T-helper 1 cell treated with Interleukin-12 subunit alpha and Interleukin-12 subunit beta and Interleukin-4 antibody, amounts not matched to agents 30 ng/mL and 1 ng/mL, for 36 hours (primary cell): Measurements from ENCODE around the gene EIF4E3. TPM values are rescaled to one million over a fixed set of nuclear protein-coding genes. Genes with fewer than 3 reads are reported as not detected.

Source experiments
- intact Hi-C: fragments of 100-400 bp; cut with micrococcal nuclease; formaldehyde crosslinking; loops from one replicate; pipeline ENCODE4 v1.15.1; 2024
- total RNA-seq: library from RNA; stranded (reverse); gene quantifications from 2 replicates; pipeline ENCODE4 v1.2.3, GENCODE V29; 2022

EIF4E3 gene
- total RNA-seq, 1 donor from 2014 or later: 64.2 TPM

DNA sequence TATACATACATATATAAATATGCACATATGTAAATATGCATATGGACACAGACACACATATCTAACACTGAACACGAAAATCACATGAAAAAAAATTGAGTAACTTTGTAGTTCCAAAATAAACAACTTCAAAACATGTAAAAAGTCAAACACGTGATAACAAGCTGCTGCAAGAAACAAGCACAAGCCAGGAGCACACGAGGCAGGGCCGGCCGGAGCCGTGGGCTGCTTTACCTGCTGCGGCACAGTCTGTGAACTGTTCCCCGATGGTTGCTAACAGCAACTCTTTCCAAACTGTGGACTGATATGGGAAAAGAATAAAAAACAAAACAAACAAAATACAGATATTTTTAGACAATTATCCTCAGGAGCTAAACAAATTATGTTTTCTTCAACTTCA lies 31.6 kb downstream of the EIF4E3 start:
- intact Hi-C loops: no loop called here

DNA sequence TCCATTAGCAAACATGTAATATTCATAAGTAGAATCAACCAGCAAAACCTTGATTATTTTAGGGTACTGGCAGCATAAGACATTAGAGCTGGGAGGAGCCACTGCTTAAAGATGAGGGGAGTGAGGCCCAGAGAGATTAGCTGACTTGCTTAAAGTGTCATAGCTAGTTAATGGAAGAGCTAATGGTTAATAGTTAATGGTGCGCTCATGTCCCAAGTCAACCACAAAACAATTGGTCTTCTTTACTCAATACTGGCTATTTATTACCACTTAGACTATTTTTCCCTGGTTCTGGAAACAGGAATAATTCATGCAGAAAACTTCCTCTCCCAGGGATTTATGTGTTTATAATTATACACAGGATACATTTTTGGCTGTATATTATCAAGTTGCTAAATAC lies 33.1 kb downstream of the EIF4E3 start:
- intact Hi-C loops: no loop called here

DNA sequence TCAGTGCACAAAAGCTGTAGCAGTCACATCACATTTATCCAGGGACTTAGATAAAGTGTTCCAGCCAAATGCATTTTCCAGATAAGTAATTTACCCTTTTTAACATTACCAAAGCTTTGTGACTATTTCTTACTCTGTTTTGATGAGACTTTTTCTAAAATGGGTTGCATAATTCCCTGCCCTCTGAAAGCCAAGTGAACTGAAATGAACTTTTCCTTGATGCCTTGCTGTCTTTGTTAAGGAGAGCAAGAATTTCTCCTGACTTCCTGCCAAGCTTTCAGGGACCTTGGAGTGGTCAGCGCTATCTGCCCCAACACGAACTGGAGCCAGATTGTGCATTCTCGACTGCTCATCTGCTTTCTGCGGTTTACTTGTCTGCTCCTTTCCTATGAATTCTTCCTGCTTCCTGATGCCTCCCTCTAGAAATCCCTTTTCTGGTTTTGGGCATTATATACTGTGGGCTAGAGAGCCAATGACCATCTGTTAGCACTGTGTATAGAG lies 34.8 kb downstream of the EIF4E3 start:
- intact Hi-C loops: no loop called here

DNA sequence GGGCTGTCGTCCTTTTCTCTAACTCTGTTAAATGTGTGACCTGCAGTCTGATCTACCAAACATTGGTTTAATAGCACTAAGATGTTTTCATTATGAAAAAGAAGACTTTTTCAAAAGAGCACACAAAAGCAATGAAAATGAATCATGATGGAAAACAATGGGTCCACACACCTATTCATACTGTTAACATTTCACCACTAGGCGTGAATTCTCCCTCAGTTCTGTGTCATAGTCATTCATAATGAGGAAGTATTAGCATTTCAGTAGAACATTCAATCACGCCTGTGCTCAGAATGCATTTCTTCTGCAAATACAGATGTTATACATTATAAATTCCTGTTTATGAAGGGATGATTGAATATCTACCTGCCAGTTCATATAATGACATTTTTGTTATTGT lies 35.9 kb downstream of the EIF4E3 start:
- intact Hi-C loops: loop anchor here (10.0 kb wide), 1 partner anchor 684 kb away; no protein-coding TSS in a partner anchor

DNA sequence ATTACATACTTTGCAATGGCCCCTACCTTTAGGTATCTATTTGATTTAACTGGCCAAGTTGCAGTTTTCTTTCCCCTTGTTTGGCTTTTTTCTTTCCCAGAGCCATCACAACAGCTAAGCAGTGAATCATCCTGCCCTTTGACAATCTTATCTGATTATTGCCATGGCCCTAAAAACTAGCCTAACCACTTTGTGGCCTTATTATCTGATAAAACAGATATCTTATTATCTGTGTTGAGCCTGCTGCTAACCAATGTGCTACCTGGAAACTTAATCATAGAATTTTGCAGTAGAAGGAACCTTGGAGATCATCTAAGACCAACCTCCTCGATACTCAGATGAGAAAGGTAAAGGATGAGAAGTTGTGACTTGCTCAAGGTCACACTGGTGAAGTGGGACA lies 37.1 kb downstream of the EIF4E3 start:
- intact Hi-C loops: loop anchor here (10.0 kb wide), 1 partner anchor 683 kb away; no protein-coding TSS in a partner anchor

DNA sequence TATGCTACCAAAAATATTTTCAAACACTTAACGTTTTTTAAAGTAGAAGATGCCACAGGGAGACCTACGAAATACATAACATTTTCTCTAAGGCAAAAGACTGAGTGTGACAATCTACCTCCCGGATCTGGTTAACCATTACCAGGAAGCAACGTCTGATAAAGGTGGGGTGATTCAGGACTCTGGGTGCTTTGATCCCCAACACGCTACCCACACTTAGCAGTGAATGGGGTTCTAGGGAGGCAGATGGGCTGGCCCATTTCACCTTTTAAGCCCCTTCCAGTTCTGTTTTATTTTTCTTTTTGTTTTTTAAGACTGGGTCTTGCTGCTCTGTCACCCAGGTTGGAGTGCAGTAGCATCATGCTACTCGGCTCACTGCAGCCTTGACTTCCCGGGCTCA lies 39.5 kb downstream of the EIF4E3 start:
- intact Hi-C loops: loop anchor here (10.0 kb wide), 1 partner anchor 681 kb away; no protein-coding TSS in a partner anchor

DNA sequence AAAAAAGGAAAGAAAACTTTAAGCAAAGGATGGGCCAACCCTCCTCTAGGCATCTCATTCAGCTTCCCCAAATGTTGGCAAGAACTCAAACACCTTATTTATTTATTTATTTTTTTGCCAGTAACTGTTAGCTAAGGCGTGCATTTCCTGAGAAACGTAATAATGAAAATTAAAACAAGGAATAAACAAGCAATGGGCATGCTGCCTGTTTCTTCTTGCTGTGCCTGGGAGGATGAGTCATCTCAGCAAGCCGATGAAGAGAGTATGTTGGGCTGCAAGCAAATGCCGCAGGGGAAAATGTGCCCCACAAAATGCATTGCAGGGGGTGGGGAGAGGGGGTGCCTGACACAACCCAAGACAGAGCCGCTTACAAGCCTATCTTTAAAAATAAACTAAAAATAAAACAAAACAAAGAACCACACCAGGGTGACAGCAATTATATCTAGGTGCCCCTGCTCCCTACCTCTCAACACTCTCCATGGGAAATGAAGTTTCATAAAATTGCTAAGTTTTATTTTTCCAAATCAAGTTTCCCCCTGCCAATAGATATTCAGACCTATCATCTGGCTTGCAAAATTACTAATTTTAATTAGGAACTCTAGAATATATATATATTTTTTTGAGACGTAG lies 40.3 kb downstream of the EIF4E3 start:
- intact Hi-C loops: loop anchor here (10.0 kb wide), 1 partner anchor 680 kb away; no protein-coding TSS in a partner anchor

DNA sequence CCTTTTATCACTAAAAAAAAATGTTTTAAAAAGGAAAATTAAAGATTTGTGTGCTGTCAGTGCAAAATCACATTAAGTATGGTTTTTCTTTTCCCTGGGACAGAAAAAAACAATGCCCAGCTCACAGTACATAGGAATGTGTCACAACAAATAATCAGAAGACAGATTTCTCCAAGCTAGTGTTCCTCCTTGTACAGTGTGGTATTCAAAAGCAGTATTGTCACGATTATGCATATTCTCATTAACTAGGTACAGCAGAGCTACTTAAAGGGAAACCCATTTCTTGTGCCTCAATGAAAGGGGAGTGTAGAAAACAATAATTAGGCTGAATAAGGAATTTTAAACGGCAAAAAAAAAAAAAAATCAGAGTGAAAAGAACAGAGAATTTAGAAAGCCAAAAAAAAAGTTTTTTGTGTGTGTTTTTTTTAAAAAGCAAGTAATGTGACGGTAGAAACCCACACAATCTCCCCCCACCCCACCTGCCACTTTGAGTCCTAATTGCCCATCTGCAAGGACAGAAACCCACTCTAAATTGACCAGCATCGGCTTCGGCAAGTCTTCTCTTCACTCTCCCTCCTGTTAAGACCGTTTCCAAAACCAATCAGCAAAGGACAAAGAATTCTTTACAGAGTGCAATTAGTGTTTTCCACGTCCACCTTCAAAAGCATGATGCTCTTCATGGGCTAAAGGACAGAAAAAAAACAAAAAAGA lies 41.0 kb downstream of the EIF4E3 start:
- intact Hi-C loops: loop anchor here (10.0 kb wide), 1 partner anchor 679 kb away; no protein-coding TSS in a partner anchor

DNA sequence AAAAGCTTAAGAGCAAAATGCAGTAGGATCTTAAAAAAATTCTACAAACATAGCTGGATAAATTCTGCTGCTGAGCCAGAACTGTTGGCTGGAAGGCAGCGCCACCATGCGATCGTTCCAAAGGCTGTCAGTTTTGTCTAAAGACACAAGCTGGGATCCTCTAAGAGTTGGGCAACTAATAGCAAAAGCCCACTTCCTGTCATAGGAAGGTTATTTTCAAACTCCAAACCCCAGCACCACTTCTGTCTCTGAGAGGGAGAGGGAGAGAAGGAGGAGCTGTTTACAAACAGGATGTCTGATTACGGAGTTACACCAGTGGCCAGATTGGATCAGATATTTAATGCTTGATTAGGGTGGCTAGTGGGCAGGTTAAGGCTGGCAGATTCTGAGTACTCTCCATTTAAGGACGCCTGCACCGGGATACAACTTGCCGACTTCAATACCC lies 44.0 kb downstream of the EIF4E3 start:
- intact Hi-C loops: loop anchor here (1.0 to 10.0 kb wide), 3 partner anchors 96 to 1131 kb away; no protein-coding TSS in a partner anchor

DNA sequence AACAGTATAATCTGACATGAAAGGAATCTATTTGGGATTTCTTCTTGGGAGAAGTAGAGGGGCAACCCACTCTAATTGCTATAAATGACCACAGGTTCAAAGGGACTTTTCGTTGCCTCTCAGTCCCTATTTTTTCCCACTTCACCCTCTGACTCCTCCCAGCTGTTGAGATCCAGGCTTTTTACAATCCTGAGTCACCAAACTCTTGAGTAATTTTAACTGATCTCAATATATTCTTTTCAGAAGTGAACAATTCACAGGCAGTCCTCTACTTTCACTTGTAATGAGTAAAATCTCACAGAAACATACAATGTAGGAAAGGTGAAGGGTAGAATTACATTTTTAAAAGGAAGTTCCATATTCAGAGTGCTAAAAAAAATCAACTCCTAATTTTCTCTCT lies 44.6 kb downstream of the EIF4E3 start:
- intact Hi-C loops: loop anchor here (1.0 to 10.0 kb wide), 3 partner anchors 96 to 1130 kb away; no protein-coding TSS in a partner anchor

DNA sequence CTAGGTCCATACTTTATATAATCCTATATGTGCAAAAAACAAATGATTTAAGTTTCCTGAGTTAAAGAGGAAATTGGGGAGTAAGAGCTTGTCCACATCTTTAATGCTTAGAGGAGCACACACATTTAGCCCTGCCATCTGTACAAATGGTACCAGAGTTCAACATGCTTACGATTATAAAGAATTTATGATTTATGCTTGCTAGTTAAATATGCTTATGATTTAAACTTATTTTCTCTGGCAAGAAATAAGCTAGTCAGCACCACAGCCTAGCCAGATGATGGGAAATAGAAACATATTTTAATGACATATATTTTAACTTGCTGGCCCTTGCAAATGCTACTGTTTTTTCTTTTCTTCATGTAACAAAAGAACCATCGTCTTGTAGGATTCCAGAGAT lies 48.3 kb downstream of the EIF4E3 start:
- intact Hi-C loops: no loop called here

DNA sequence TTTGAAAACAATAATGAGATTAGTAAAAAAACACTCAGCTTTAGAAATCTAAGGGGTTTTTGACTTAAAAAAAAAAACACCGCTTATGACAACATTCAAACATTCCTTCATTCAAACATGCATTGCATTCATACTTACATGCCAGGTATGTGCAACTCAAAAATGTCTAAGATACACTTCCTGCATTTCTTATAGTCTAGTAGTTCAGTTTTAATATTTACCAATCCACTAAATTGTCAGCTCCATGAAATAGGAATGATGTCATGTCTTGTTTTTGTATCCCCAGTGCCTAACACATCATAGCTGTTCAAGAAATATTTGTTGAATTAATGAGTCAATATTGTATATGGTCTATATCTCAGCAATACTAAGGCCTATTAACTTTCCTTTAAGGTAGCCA lies 51.7 kb downstream of the EIF4E3 start:
- intact Hi-C loops: no loop called here

DNA sequence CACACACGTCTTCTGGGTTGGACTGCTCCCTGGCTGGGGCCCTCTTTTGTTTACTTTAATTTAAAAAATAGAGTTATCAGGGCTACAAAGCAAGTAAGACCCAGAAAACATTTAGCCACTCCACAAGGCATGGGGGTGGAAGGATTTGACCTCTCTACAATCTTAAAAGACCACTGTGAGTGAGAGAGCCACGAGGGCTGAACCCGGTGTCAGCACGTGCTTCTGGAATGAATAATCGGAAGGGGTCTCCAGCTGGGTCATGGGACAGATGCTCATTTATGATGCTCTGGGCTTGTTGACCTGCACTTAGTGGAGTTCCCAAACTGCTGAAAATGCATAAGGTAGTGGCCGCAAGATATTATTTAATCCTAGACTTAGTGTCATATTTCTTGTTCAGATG lies 52.4 kb downstream of the EIF4E3 start:
- intact Hi-C loops: no loop called here

DNA sequence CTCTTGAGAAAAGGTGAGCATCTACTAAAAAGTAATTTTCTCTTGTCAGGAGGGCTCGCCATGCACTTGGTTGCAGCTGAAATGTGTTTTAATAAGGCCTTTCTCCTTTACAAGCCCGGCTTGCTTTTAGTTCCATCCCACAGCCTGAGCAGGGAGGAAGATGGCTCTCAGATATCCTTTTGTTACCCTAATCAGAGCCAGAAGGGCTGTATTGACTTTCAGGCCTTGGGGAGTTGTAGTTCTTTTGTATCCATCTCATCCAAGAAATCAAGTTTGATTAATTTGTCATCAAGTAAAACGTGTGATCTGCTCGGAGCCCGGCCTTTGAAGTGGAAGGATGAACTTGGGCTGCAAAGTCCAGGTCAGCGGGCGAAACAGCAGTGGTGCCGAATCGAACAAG lies 52.9 kb downstream of the EIF4E3 start:
- intact Hi-C loops: no loop called here

DNA sequence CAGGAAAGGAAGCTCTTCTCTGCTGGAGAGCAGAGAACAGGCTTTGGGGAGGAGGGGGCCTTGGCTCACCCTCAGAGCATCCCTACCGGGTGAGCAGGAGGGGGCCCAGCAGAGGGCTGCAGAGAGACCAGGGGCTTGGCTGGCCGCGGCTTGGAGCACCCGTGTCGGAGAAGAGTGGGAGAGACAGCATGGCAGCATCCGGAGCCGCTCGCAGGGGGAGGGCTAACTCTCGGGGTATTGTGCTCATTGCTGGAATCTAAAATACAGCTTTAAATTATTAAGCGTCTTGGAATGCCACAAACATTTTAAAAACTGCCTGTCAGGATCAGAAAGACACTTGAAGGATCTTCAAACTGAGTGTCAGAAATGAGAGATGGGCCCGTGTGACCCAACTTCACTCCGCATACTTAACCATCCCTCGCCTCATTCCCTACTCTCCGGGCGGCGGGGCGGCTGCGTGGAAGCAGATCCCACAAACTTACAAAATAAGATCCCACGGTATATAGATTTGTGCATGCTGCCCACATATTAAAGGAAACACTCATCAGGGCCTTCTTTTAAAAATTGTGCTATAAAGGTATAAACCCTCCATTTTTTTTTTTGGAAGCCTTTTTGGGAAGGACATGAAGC lies 53.9 kb downstream of the EIF4E3 start:
- intact Hi-C loops: no loop called here

DNA sequence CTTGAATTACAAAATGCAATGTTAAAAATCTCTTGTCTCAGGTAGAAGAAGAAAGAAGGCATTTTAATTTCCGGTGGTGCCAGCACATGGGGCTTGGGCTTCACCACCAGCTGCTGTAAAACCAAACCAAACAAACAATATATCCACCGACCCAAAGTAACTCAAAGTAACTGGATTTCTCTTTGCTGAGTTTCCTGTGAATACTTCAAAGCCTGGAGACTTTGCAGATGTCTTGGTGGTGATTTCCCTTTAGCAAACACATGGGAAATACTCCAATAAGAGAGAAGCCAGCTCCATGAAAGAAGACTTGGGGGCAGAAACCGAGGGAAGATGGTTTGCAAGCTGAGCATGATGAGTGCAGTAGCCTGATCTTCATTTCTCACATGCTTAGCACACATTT lies 62.6 kb downstream of the EIF4E3 start:
- intact Hi-C loops: no loop called here

DNA sequence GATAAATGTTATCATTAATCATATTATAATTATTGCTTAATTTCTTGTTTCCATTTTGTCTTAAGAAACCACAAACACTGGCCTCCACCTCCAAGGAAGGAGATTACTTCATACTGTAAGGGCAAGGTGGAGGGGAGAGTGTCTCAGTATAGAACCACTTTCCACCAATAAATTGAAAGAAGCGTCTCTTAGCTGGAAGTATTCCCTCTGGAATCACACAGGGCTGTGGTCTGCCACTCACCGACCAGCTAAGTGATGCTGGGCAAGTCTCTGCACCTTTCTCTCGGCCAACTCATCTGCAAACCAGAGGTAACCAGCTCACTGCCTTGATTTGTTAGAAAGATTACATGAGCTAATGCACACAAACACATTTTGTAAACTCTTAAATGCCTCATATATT lies 63.1 kb downstream of the EIF4E3 start:
- intact Hi-C loops: no loop called here

DNA sequence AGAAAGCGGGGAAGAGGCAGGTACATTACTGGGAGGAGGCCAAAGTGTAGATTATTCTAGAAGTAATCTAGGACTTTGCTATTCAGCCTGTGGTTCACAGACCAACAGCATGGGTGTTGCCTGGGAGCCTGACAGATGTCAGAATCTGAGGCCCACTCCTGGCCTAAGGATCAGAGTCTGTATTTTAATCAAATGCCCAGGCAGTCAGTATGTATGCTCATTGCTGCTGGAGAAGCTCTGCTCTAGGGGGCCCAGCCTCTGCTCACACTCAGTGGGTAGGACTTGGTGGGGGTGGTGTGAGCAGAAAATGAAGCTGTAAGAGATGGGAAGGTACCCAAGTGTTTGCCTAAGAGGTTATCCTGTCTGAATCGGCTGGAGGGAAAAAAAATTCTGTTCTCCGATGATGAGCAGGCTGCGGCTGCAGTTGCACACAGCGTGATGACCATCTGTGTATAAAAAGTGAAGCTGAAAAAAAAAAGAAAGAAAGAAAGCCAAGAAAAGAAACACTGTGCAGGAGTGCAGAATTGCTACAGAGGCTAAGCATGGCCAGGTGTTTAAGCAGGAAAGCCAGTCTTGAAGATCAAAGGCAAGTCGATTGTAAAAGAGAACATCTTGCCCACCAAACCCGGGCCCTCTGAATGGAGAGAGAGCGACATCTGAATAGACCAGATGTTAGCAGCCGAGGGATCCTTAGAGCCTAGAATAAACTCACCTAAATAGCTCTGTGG lies 65.2 kb downstream of the EIF4E3 start:
- intact Hi-C loops: loop anchor here (10.0 kb wide), 2 partner anchors 355 to 1595 kb away; no protein-coding TSS in a partner anchor

DNA sequence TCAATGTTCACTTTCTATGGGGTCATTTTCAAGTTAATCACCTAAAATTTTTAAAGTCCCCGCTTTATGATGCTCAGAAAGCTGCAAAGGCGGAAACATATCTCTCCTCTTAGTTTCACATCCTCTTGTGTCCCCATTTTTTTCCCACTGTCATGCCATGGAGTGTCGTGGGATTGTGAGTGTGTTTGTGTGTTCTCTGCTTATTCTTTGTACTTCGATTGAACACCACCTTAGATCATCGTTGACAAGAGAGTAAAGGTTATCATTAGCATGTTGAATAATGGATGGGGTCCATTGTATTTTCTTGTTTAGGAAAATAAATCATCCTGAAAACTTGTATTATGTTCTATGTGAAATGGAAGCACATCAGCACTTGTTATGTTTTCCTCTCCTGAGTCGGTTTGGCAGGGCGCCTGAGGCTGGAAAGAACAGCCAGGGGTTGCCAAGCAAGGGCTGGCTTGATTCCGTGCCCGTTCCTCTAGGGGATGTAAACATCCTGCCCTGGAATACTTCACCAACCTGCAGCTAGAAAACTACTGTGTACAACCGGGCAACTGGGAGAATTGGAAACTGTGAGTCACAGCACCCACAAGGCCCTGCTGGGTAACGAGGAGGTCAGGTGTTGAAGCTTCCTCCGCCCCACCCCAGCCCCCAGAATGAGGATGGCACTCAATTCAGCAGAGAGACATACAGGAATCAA lies 67.2 kb downstream of the EIF4E3 start:
- intact Hi-C loops: loop anchor here (10.0 kb wide), 2 partner anchors 353 to 1593 kb away; no protein-coding TSS in a partner anchor

DNA sequence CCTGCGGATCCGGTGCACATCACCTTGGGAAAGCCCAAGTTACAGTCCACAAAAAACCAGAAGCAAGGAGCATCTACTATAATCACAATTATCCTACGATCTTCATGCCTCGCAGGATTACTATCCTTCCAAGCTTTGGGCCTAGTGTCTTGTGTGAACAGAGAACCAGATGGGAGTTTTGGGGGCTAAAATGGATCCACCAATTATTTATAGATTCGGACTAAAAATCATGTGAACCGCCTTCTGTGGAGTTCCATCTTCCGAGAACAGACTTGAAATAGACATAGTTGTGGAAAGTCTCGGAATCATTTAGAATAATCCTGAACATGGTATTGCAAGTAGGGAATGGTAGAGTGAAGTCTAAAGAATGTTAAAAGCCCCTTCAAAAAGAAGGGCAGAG lies 70.1 kb downstream of the EIF4E3 start:
- intact Hi-C loops: loop anchor here (10.0 kb wide), 2 partner anchors 350 to 1590 kb away; no protein-coding TSS in a partner anchor
